Lower leg skin (tissue), 3 donors: Measurements from ENCODE around the gene CLEC16A.

Experiments used
- POLR2A ChIP-seq, 2 donors: fragments of 450-650 bp; IDR thresholded peaks; one replicate each; pipeline ENCODE4 v1.6.1; 2016 to 2017; ENCODE audit warnings: antibody characterized with exemption in 2 of 2, mild to moderate bottlenecking in 1 of 2, moderate library complexity in 1 of 2
- TF ChIP-seq, protein P1 (sequence below), 3 donors: fragments of 450-650 bp; IDR thresholded peaks; one replicate each; pipeline ENCODE4 v1.5.1; 2016; ENCODE audit warnings: antibody characterized with exemption in 3 of 3, mild to moderate bottlenecking in 3 of 3, moderate library complexity in 2 of 3

DNA sequence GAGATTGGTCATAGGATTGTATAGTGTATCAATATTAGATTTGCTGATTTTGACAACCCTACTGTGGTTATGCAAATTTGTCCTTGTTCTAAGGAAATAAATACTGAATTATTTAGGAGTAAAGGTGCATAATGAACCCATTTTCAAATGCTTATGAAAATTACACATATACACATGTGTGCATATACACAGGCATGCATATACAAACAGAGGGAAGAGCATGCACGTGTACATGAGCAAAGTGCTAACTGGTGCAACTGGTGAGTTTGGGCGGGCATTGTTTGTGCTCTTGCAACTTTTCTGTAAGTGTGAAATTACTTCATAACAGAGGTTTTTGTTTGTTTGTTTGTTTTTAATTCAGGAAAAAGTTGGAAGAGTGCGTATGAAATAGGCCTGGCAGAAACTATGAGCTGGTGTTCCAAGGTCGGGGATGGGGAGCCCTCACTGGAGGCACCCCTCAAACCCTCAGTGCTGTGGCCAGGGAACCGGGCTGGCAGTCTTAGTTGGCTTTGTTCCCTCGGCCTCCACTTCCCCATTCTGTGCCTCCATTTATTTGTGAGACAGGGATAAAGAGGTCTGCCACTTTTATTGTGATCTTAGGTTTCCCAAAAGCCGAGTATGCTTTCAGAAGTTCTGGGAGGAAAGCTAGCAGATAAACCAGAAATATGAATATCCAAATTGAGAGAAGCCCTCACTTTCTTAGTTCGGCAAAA is 7.9 kb upstream of the CLEC16A start:
- TF ChIP-seq, protein P1, sequence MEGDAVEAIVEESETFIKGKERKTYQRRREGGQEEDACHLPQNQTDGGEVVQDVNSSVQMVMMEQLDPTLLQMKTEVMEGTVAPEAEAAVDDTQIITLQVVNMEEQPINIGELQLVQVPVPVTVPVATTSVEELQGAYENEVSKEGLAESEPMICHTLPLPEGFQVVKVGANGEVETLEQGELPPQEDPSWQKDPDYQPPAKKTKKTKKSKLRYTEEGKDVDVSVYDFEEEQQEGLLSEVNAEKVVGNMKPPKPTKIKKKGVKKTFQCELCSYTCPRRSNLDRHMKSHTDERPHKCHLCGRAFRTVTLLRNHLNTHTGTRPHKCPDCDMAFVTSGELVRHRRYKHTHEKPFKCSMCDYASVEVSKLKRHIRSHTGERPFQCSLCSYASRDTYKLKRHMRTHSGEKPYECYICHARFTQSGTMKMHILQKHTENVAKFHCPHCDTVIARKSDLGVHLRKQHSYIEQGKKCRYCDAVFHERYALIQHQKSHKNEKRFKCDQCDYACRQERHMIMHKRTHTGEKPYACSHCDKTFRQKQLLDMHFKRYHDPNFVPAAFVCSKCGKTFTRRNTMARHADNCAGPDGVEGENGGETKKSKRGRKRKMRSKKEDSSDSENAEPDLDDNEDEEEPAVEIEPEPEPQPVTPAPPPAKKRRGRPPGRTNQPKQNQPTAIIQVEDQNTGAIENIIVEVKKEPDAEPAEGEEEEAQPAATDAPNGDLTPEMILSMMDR (IDR thresholded peaks at IDR 0.05): no peak
- TF ChIP-seq POLR2A (IDR thresholded peaks at IDR 0.05): no peak
